Activated naive CD8-positive, alpha-beta T cell treated with anti-CD3 and anti-CD28 coated beads, Interleukin-2, amount 10 ng/mL, durations not matched to agents 7 days and 5 days (primary cell): ENCODE measurements around the gene PAQR5. TPM values are rescaled to one million over a fixed set of nuclear protein-coding genes. Genes with fewer than 3 reads are reported as not detected.
"Not testable (repeated sequence)": the region's sequence is repeated elsewhere in the genome, so short reads cannot be mapped to it uniquely, and the experiment has no call there.

Experiments
- ATAC-seq: fragments of 150-1000 bp; cut with Tn5 transposase; one replicate; pipeline ENCODE4 v1.10.0; 2021; ENCODE audit warnings: low read depth, moderate library complexity
- POLR2A ChIA-PET: fragments of 350-600 bp; sonication (Branson Sonifier 250); formaldehyde crosslinking; loops from one replicate; lab custom pipeline; 2021; ENCODE audit warnings: antibody characterized with exemption; lab: Charles Lee
- DNase-seq: peaks from one replicate; pipeline ENCODE4 v3.0.0; 2021
- H3K27ac Mint-ChIP-seq: one replicate; pipeline ENCODE4 v1.8.0; 2022; ENCODE audit warnings: mild to moderate bottlenecking, mixed read lengths
- H3K27me3 Mint-ChIP-seq: one replicate; pipeline ENCODE4 v1.8.0; 2022; ENCODE audit warnings: mild to moderate bottlenecking, moderate library complexity, mixed read lengths
- H3K36me3 Mint-ChIP-seq: one replicate; pipeline ENCODE4 v1.8.0; 2021; ENCODE audit warnings: mild to moderate bottlenecking, mixed read lengths
- H3K4me1 Mint-ChIP-seq: one replicate; pipeline ENCODE4 v1.8.0; 2021; ENCODE audit warnings: mixed read lengths
- H3K4me3 Mint-ChIP-seq: one replicate; pipeline ENCODE4 v1.8.0; 2022; ENCODE audit warnings: mild to moderate bottlenecking, moderate library complexity, mixed read lengths
- H3K9me3 Mint-ChIP-seq: one replicate; pipeline ENCODE4 v1.8.0; 2021; ENCODE audit warnings: mixed read lengths
- total RNA-seq, 2 experiments: library from RNA; stranded (reverse); gene quantifications; one replicate each; pipeline ENCODE4 v1.2.3, GENCODE V29; 2021

PAQR5 gene
- total RNA-seq, 2 experiments from 2014 or later = not detected

GRCh38 chr15:69360642-69361041 is 61.9 kb downstream of the PAQR5 start:
- Mint-ChIP-seq H3K4me1 (no peaks in the 10 kb centered on the region), H3K36me3 (no peaks in the 10 kb centered on the region), H3K27ac (no peak overlapping the region), H3K4me3 (no peak overlapping the region), H3K27me3 (peaks cover 6% of the 10 kb centered on the region), H3K9me3 (no peaks in the 10 kb centered on the region)
- POLR2A ChIA-PET = no interaction called here
- ATAC-seq (no peak), DNase-seq (no peak)

GRCh38 chr15:69367236-69367635 is 68.5 kb downstream of the PAQR5 start:
- POLR2A ChIA-PET = no interaction called here
- peaks cover 8% of the 10 kb centered on the region for H3K27me3 Mint-ChIP-seq
- no peaks in the 10 kb centered on the region for H3K36me3 Mint-ChIP-seq
- ATAC-seq (no peak), DNase-seq (no peak)
- H3K27ac Mint-ChIP-seq = no peak overlapping the region
- no peak overlapping the region for H3K4me3 Mint-ChIP-seq
- no peaks in the 10 kb centered on the region for H3K9me3 Mint-ChIP-seq
- no peaks in the 10 kb centered on the region for H3K4me1 Mint-ChIP-seq

- POLR2A ChIA-PET = no interaction called here
- Mint-ChIP-seq H3K27me3 (peaks cover 20% of the 10 kb centered on the region), H3K36me3 (no peaks in the 10 kb centered on the region), H3K4me1 (no peaks in the 10 kb centered on the region), H3K4me3 (no peak overlapping the region), H3K27ac (no peak overlapping the region), H3K9me3 (peaks cover 4% of the 10 kb centered on the region)
- ATAC-seq = no peak
- DNase-seq = no peak
Measured at GRCh38 chr15:69369631-69370030, 70.9 kb downstream of the PAQR5 start.

GRCh38 chr15:69373406-69373805 is 74.7 kb downstream of the PAQR5 start:
- H3K27me3 Mint-ChIP-seq = peaks cover 19% of the 10 kb centered on the region
- H3K27ac Mint-ChIP-seq = no peak overlapping the region
- ATAC-seq (no peak), DNase-seq (no peak)
- peaks cover 4% of the 10 kb centered on the region for H3K9me3 Mint-ChIP-seq
- POLR2A ChIA-PET = no interaction called here
- no peak overlapping the region for H3K4me3 Mint-ChIP-seq
- H3K4me1 Mint-ChIP-seq = no peaks in the 10 kb centered on the region
- H3K36me3 Mint-ChIP-seq = no peaks in the 10 kb centered on the region

GRCh38 chr15:69375151-69375790 is 76.6 kb downstream of the PAQR5 start:
- H3K4me1 Mint-ChIP-seq = no peaks in the 10 kb centered on the region
- H3K4me3 Mint-ChIP-seq = no peak overlapping the region
- no peaks in the 10 kb centered on the region for H3K36me3 Mint-ChIP-seq
- peaks cover 22% of the 10 kb centered on the region for H3K27me3 Mint-ChIP-seq
- no peak for ATAC-seq
- peaks cover 4% of the 10 kb centered on the region for H3K9me3 Mint-ChIP-seq
- no peak overlapping the region for H3K27ac Mint-ChIP-seq
- no peak for DNase-seq
- POLR2A ChIA-PET = no interaction called here

- H3K27ac Mint-ChIP-seq = no peak overlapping the region
- no peak overlapping the region for H3K4me3 Mint-ChIP-seq
- H3K9me3 Mint-ChIP-seq = peaks cover 4% of the 10 kb centered on the region
- no peaks in the 10 kb centered on the region for H3K4me1 Mint-ChIP-seq
- POLR2A ChIA-PET = no interaction called here
- H3K27me3 Mint-ChIP-seq = peaks cover 26% of the 10 kb centered on the region
- DNase-seq (no peak), ATAC-seq (no peak)
- H3K36me3 Mint-ChIP-seq = no peaks in the 10 kb centered on the region
Measured at GRCh38 chr15:69377216-69377970, 78.7 kb downstream of the PAQR5 start.

- ATAC-seq (no peak), DNase-seq (no peak)
- Mint-ChIP-seq H3K4me3 (no peak overlapping the region), H3K27me3 (peaks cover 14% of the 10 kb centered on the region), H3K36me3 (no peaks in the 10 kb centered on the region), H3K27ac (no peak overlapping the region), H3K9me3 (no peaks in the 10 kb centered on the region), H3K4me1 (no peaks in the 10 kb centered on the region)
- POLR2A ChIA-PET = no interaction called here
Measured at GRCh38 chr15:69380100-69380725, 81.5 kb downstream of the PAQR5 start.

- H3K36me3 Mint-ChIP-seq = no peaks in the 10 kb centered on the region
- DNase-seq (no peak), ATAC-seq (no peak)
- H3K27ac Mint-ChIP-seq = no peak overlapping the region
- no peak overlapping the region for H3K4me3 Mint-ChIP-seq
- H3K4me1 Mint-ChIP-seq = no peaks in the 10 kb centered on the region
- POLR2A ChIA-PET = no interaction called here
- H3K9me3 Mint-ChIP-seq = no peaks in the 10 kb centered on the region
- peaks cover 14% of the 10 kb centered on the region for H3K27me3 Mint-ChIP-seq
Measured at GRCh38 chr15:69380726-69381105, 82.0 kb downstream of the PAQR5 start.

- H3K4me3 Mint-ChIP-seq, POLR2A ChIA-PET, H3K36me3 Mint-ChIP-seq, H3K4me1 Mint-ChIP-seq, DNase-seq, H3K27ac Mint-ChIP-seq, ATAC-seq, H3K9me3 Mint-ChIP-seq: not testable (repeated sequence)
- peaks cover 14% of the 10 kb centered on the region for H3K27me3 Mint-ChIP-seq
Measured at GRCh38 chr15:69382176-69382575, 83.5 kb downstream of the PAQR5 start.

GRCh38 chr15:69384066-69384465 is 85.4 kb downstream of the PAQR5 start:
- not testable (repeated sequence) for H3K9me3 Mint-ChIP-seq, H3K4me3 Mint-ChIP-seq

GRCh38 chr15:69384626-69385598 is 86.2 kb downstream of the PAQR5 start:
- no peak overlapping the region for H3K27ac Mint-ChIP-seq
- H3K27me3 Mint-ChIP-seq = peaks cover 5% of the 10 kb centered on the region
- POLR2A ChIA-PET = no interaction called here
- no peak overlapping the region for H3K4me3 Mint-ChIP-seq
- no peaks in the 10 kb centered on the region for H3K36me3 Mint-ChIP-seq
- H3K4me1 Mint-ChIP-seq = no peaks in the 10 kb centered on the region
- DNase-seq (no peak), ATAC-seq (no peak)
- no peaks in the 10 kb centered on the region for H3K9me3 Mint-ChIP-seq

More at GRCh38 chr15:69384066-69384465, 85.4 kb downstream of the PAQR5 start:
- H3K36me3 Mint-ChIP-seq, DNase-seq, H3K27ac Mint-ChIP-seq, H3K4me1 Mint-ChIP-seq, H3K27me3 Mint-ChIP-seq, ATAC-seq, POLR2A ChIA-PET: not testable (repeated sequence)

GRCh38 chr15:69385831-69386230 is 87.1 kb downstream of the PAQR5 start:
- POLR2A ChIA-PET = no interaction called here
- Mint-ChIP-seq H3K27ac (no peak overlapping the region), H3K27me3 (peaks cover 5% of the 10 kb centered on the region), H3K4me3 (no peak overlapping the region), H3K4me1 (no peaks in the 10 kb centered on the region), H3K9me3 (no peaks in the 10 kb centered on the region), H3K36me3 (no peaks in the 10 kb centered on the region)
- no peak for DNase-seq
- no peak for ATAC-seq

GRCh38 chr15:69386284-69386683 is 87.6 kb downstream of the PAQR5 start:
- H3K9me3 Mint-ChIP-seq = no peaks in the 10 kb centered on the region
- no peaks in the 10 kb centered on the region for H3K36me3 Mint-ChIP-seq
- DNase-seq = no peak
- H3K27ac Mint-ChIP-seq = no peak overlapping the region
- ATAC-seq = no peak
- peaks cover 7% of the 10 kb centered on the region for H3K27me3 Mint-ChIP-seq
- no peaks in the 10 kb centered on the region for H3K4me1 Mint-ChIP-seq
- POLR2A ChIA-PET = no interaction called here
- no peak overlapping the region for H3K4me3 Mint-ChIP-seq
